NT2/D1 (cell line): Measurements from ENCODE around the gene EPHA3.

Source experiments
- DNase-seq: peaks from one replicate; pipeline ENCODE4 v3.0.0-alpha.2; 2011; ENCODE audit warnings: low read depth, low spot score
- H3K27me3 ChIP-seq: 2 replicates; pipeline ENCODE4 v1.6.0; 2011; ENCODE audit warnings: mild to moderate bottlenecking; ENCODE audit not compliant: insufficient read length, insufficient read depth
- H3K36me3 ChIP-seq: 2 replicates; pipeline ENCODE4 v1.6.1; 2011; ENCODE audit warnings: mild to moderate bottlenecking, low read length, mixed read lengths; ENCODE audit not compliant: insufficient read depth, insufficient read length
- H3K4me1 ChIP-seq: 2 replicates; pipeline ENCODE4 v1.5.1; 2011; ENCODE audit not compliant: insufficient read depth, insufficient read length
- H3K4me3 ChIP-seq: 2 replicates; pipeline ENCODE4 v1.5.1; 2011; ENCODE audit warnings: low read depth; ENCODE audit not compliant: insufficient read length
- H3K9ac ChIP-seq: 2 replicates; pipeline ENCODE4 v1.6.0; 2011; ENCODE audit warnings: low read depth; ENCODE audit not compliant: insufficient read length
- H3K9me3 ChIP-seq: 2 replicates; pipeline ENCODE4 v1.5.1; 2011; ENCODE audit warnings: mild to moderate bottlenecking, low read length; ENCODE audit not compliant: insufficient read depth
- SUZ12 ChIP-seq: IDR thresholded peaks from 2 replicates; pipeline ENCODE4 v1.6.1; 2011; ENCODE audit not compliant: insufficient read length, insufficient read depth; ENCODE audit errors: extremely low read depth
- YY1 ChIP-seq: IDR thresholded peaks from 2 replicates; pipeline ENCODE4 v1.6.1; 2011; ENCODE audit not compliant: insufficient read length, insufficient read depth
- ZNF274 ChIP-seq: IDR thresholded peaks from 2 replicates; pipeline ENCODE4 v1.6.1; 2011; ENCODE audit warnings: mild to moderate bottlenecking, low read depth, low read length

EPHA3 gene

GRCh38 chr3:89264037-89264560 lies 156.7 kb downstream of the EPHA3 start:
- Histone ChIP-seq H3K9ac (no peak overlapping the region), H3K36me3 (no peaks in the 10 kb centered on the region), H3K4me3 (no peak overlapping the region), H3K4me1 (no peaks in the 10 kb centered on the region), H3K9me3 (peaks cover 12% of the 10 kb centered on the region; the same call in 1 of the 2 replicates), H3K27me3 (no peaks in the 10 kb centered on the region)
- no peak for TF ChIP-seq ZNF274
- no peak for TF ChIP-seq YY1
- no peak for TF ChIP-seq SUZ12
- DNase-seq, result peak; percentile 25

- no peaks in the 10 kb centered on the region for H3K27me3 ChIP-seq
- TF ChIP-seq SUZ12, result no peak
- no peak for TF ChIP-seq YY1
- TF ChIP-seq ZNF274, result no peak
- no peaks in the 10 kb centered on the region for H3K4me1 ChIP-seq
- no peak for DNase-seq
- no peak overlapping the region for H3K4me3 ChIP-seq
- peaks cover 12% of the 10 kb centered on the region; the same call in 1 of the 2 replicates for H3K9me3 ChIP-seq
- no peak overlapping the region for H3K9ac ChIP-seq
- H3K36me3 ChIP-seq, result no peaks in the 10 kb centered on the region
Measured at GRCh38 chr3:89266074-89266473, 158.7 kb downstream of the EPHA3 start.

- Histone ChIP-seq H3K4me1 (no peaks in the 10 kb centered on the region), H3K9me3 (peaks cover 10% of the 10 kb centered on the region; the same call in 1 of the 2 replicates), H3K9ac (no peak overlapping the region), H3K36me3 (no peaks in the 10 kb centered on the region), H3K4me3 (no peak overlapping the region), H3K27me3 (no peaks in the 10 kb centered on the region)
- TF ChIP-seq YY1 (no peak), ZNF274 (no peak), SUZ12 (no peak)
- DNase-seq, result no peak
Measured at GRCh38 chr3:89268059-89268458, 160.6 kb downstream of the EPHA3 start.

GRCh38 chr3:89270201-89270600 lies 162.8 kb downstream of the EPHA3 start:
- Histone ChIP-seq H3K36me3 (no peaks in the 10 kb centered on the region), H3K9me3 (no peaks in the 10 kb centered on the region), H3K9ac (no peak overlapping the region), H3K27me3 (no peaks in the 10 kb centered on the region), H3K4me3 (no peak overlapping the region), H3K4me1 (no peaks in the 10 kb centered on the region)
- DNase-seq, result no peak
- TF ChIP-seq SUZ12 (no peak), ZNF274 (no peak), YY1 (no peak)

- Histone ChIP-seq H3K36me3 (no peaks in the 10 kb centered on the region), H3K4me1 (no peaks in the 10 kb centered on the region), H3K9me3 (no peaks in the 10 kb centered on the region), H3K9ac (no peak overlapping the region), H3K4me3 (no peak overlapping the region), H3K27me3 (no peaks in the 10 kb centered on the region)
- TF ChIP-seq SUZ12, result no peak
- no peak for TF ChIP-seq YY1
- no peak for TF ChIP-seq ZNF274
- DNase-seq, result no peak
Measured at GRCh38 chr3:89275001-89275400, 167.6 kb downstream of the EPHA3 start.

- TF ChIP-seq ZNF274 (no peak), SUZ12 (no peak), YY1 (no peak)
- H3K36me3 ChIP-seq, result no peaks in the 10 kb centered on the region
- H3K4me3 ChIP-seq, result no peak overlapping the region
- no peaks in the 10 kb centered on the region for H3K9me3 ChIP-seq
- no peak for DNase-seq
- H3K27me3 ChIP-seq, result no peaks in the 10 kb centered on the region
- no peaks in the 10 kb centered on the region for H3K4me1 ChIP-seq
- H3K9ac ChIP-seq, result no peak overlapping the region
Measured at GRCh38 chr3:89276116-89276515, 168.7 kb downstream of the EPHA3 start.

GRCh38 chr3:89278302-89279025 lies 171.0 kb downstream of the EPHA3 start:
- TF ChIP-seq SUZ12 (no peak), ZNF274 (no peak), YY1 (no peak)

More at GRCh38 chr3:89278302-89279025, 171.0 kb downstream of the EPHA3 start:
- Histone ChIP-seq H3K4me1 (no peaks in the 10 kb centered on the region), H3K36me3 (no peaks in the 10 kb centered on the region), H3K27me3 (no peaks in the 10 kb centered on the region), H3K9me3 (no peaks in the 10 kb centered on the region), H3K4me3 (no peak overlapping the region), H3K9ac (no peak overlapping the region)
- peak; percentile 68 for DNase-seq
